ENCODE measurements around the gene CEBPZOS. TPM values are rescaled to one million over a fixed set of nuclear protein-coding genes. Genes with fewer than 3 reads are reported as not detected.

Gene CEBPZOS
- total RNA-seq (10 to 100 TPM; 23.0 to 42.2 (median 38.1) TPM), polyA plus RNA-seq (10 to 100 TPM; 24.0 to 38.8 (median 35.8) TPM)

DNA sequence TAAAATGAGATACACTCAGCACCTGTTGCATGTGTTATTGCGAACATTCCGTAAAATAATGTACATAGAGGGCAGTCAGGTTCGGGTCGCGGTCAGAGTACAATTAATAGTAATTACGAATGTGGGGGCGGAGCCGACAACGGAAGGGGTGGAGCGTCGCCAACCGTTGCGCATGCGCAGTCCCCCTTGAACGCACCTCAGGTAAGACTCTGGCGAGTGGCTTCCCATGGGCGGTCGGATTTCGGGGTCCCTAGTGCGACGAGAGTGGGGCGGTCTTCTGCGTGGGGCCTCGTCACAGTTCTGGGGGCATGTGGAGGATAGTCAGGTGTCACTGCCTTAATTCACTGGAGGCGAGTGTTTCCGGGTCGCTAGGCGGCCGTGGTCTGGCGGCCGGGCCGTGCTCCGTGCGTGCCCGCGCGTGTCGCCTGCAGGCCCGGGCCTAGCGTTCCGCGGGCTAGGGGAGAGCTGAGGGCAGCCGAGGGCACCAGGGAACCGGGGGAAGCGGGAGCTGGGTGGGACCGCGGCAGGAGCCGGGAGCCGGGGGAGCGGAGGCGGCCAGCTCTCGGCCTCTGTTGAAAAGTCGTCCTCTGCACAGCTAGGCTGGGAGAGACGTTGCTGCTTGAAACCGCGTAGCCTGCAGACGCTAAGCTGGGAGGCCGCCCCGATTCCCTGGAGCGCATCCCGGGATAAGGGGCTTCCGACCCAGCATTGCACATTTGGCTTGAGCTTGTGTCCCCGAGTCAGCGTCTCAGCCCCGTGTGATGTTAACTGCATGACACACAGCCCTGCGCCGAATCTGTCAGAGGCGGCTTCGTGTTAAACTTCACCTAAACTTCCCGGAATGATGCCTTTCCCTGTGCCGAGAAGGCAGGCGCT is at the start of gene CEBPZOS:
Gene CEBPZOS, plus strand, starts transcription at position 177 of the 876 bp plus-strand sequence. CDS start 3,209 bp downstream, outside the sequence.
- WGBS, 2 donors: 0 to 1% methylated on average over 72 of the region's 72 CpGs
- Histone ChIP-seq H3K4me3 (peak within 1 kb of the TSS; percentile 81 to 91 (median 84)), H3K4me1 (peaks cover 0 to 15% (median 12%) of the 10 kb centered on the region in 4 donors), H3K27ac (peak within 1 kb of the TSS; percentile 89 to 94 (median 91)), H3K9me3 (no peaks in the 10 kb centered on the region), H3K27me3 (no peaks in the 10 kb centered on the region), H3K36me3 (peaks cover 0 to 19% (median 1%) of the 10 kb centered on the region in 4 donors)
- peak; percentile 90 for DNase-seq
- intact Hi-C loops (cut with DNase I): loop anchor here (2.0 to 5.0 kb wide), 2 partner anchors 34 to 39 kb away; partner anchors contain the start of genes CEBPZ, EIF2AK2 and NDUFAF7
- TF ChIP-seq, protein P1, sequence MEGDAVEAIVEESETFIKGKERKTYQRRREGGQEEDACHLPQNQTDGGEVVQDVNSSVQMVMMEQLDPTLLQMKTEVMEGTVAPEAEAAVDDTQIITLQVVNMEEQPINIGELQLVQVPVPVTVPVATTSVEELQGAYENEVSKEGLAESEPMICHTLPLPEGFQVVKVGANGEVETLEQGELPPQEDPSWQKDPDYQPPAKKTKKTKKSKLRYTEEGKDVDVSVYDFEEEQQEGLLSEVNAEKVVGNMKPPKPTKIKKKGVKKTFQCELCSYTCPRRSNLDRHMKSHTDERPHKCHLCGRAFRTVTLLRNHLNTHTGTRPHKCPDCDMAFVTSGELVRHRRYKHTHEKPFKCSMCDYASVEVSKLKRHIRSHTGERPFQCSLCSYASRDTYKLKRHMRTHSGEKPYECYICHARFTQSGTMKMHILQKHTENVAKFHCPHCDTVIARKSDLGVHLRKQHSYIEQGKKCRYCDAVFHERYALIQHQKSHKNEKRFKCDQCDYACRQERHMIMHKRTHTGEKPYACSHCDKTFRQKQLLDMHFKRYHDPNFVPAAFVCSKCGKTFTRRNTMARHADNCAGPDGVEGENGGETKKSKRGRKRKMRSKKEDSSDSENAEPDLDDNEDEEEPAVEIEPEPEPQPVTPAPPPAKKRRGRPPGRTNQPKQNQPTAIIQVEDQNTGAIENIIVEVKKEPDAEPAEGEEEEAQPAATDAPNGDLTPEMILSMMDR (IDR thresholded peaks at IDR 0.05): no peak
- peak; percentile 92 to 95 (median 94) for TF ChIP-seq POLR2AphosphoS5 (IDR thresholded peaks at IDR 0.05)
- TF ChIP-seq EP300 (IDR thresholded peaks at IDR 0.05): no peak
- peak; percentile 64 to 77 for TF ChIP-seq POLR2A (IDR thresholded peaks at IDR 0.05)

DNA sequence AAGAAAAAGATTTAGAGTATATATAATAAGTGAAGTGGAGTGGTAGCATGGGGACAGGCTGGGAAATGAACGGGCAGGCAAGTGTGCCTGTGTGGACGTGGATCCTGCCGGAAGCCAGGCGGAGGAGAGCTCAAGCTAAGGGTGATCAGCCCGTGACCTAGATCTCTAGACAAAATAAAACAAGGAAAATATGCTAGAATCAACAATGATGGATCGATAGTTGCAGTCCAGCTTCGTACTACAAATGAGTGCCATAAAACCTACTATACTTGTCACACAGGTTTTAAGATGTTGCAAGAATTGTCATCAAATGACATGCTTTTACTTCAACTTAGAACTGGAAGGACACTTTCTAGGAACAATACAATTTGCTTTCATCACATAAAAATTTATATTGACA is 48.0 kb upstream of the CEBPZOS start:
- H3K9me3 ChIP-seq: no peaks in the 10 kb centered on the region
- DNase-seq: no peak
- H3K27ac ChIP-seq: no peak overlapping the region
- no peaks in the 10 kb centered on the region for H3K27me3 ChIP-seq
- TF ChIP-seq EP300 (IDR thresholded peaks at IDR 0.05): no peak
- no peak for TF ChIP-seq POLR2AphosphoS5 (IDR thresholded peaks at IDR 0.05)
- no peak for TF ChIP-seq POLR2A (IDR thresholded peaks at IDR 0.05)
- TF ChIP-seq, protein P1 (IDR thresholded peaks at IDR 0.05): no peak
- intact Hi-C loops (cut with DNase I): no loop called here
- H3K4me3 ChIP-seq: no peak overlapping the region
- H3K36me3 ChIP-seq: peaks cover 12 to 58% (median 16%) of the 10 kb centered on the region in 4 donors
- peaks cover 0 to 9% (median 0%) of the 10 kb centered on the region in 4 donors for H3K4me1 ChIP-seq
- 56 to 87% methylated on average over 7 of the region's 7 CpGs for WGBS, 2 donors

DNA sequence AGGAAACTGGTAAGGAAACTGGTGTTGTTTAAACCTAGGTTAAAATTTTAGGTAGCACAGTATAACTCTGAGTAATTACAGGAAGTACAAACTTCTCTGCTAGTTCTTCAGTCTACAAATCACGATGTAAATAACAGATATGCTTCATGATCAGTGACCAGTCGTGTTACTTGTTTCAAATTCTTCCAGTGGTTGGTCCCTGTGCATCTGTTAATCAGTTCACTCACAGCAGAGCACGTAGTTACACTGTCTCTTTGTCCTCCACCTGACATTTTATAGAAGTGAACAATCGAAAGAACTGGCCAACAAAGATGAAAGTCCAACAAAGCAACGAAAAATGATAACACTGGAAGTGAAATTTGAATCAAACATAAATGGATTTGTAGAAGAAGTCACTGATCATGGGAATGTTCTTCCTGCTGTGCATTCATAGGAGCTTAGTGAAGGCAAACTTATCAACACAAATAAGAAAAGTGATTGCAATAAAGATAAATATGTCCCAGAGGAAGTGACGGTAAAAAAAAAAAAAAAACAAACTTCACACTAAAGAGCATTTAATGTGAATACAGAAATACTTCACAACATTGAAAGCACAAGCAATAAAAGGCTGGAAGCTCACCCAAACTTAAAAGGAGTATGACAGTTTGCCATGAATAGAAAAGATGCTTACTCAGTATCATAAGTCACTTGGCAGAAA is 46.5 kb upstream of the CEBPZOS start:
- Histone ChIP-seq H3K36me3 (peaks cover 8 to 43% (median 15%) of the 10 kb centered on the region in 4 donors), H3K27me3 (no peaks in the 10 kb centered on the region), H3K4me1 (peaks cover 0 to 9% (median 0%) of the 10 kb centered on the region in 4 donors), H3K9me3 (no peaks in the 10 kb centered on the region), H3K27ac (no peak overlapping the region), H3K4me3 (no peak overlapping the region)
- no peak for DNase-seq
- TF ChIP-seq POLR2AphosphoS5 (IDR thresholded peaks at IDR 0.05) (no peak), EP300 (IDR thresholded peaks at IDR 0.05) (no peak), POLR2A (IDR thresholded peaks at IDR 0.05) (no peak)
- TF ChIP-seq, protein P1 (IDR thresholded peaks at IDR 0.05): no peak
- intact Hi-C loops (cut with DNase I): no loop called here
- 11 to 44% methylated on average over 6 of the region's 6 CpGs for whole genome bisulfite sequencing, 2 donors

DNA sequence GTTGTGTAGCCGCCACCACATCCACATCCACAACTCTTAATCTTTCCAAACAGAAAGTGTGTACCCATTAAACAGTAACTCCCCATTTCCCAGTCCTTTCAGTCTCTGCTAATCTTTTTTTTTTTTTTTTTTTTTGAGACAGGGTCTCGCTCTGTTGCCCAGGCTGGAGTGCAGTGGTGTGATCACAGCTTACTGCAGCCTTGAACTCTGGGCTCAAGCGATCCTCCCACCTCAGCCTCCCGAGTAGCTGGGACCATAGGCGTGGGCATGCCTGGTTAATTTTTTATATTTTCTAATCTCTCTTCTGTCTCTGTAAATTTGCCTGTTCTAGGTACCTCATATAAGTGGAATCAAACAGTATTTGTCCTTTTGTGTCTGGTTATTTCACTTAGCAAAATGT is 43.1 kb upstream of the CEBPZOS start:
- no peak overlapping the region for H3K4me3 ChIP-seq
- 88 to 94% methylated on average over 5 of the region's 5 CpGs for WGBS, 2 donors
- TF ChIP-seq EP300 (IDR thresholded peaks at IDR 0.05): no peak
- no peak for TF ChIP-seq POLR2AphosphoS5 (IDR thresholded peaks at IDR 0.05)
- TF ChIP-seq, protein P1 (IDR thresholded peaks at IDR 0.05): no peak
- no peak for TF ChIP-seq POLR2A (IDR thresholded peaks at IDR 0.05)
- DNase-seq: no peak
- no peaks in the 10 kb centered on the region for H3K27me3 ChIP-seq
- H3K4me1 ChIP-seq: peaks cover 0 to 30% (median 16%) of the 10 kb centered on the region in 4 donors
- intact Hi-C loops (cut with DNase I): no loop called here
- H3K9me3 ChIP-seq: no peaks in the 10 kb centered on the region
- peaks cover 0 to 9% (median 0%) of the 10 kb centered on the region in 4 donors for H3K36me3 ChIP-seq
- H3K27ac ChIP-seq: no peak overlapping the region

Data from sigmoid colon (tissue), 7 donors.